HepG2 (cell line): ENCODE results near the gene ADPRM. TPM values are rescaled to one million over a fixed set of nuclear protein-coding genes. Genes with fewer than 3 reads are reported as not detected.

Source experiments
- ATAC-seq: fragments of 200-7000 bp; cut with Tn5 transposase; 3 replicates; pipeline ENCODE4 v1.9.1; 2020; ENCODE audit warnings: mild to moderate bottlenecking, moderate library complexity
- BruUV-seq: library from RNA; stranded (reverse); fragments of 400-500 nt; replicated peaks from 2 replicates; lab custom pipeline; 2021; lab: Mats Ljungman, UMichigan
- CTCF ChIA-PET: fragments of 300-600 bp; formaldehyde crosslinking; extraction: SDS; loops from one replicate; lab custom pipeline; 2021; ENCODE audit warnings: low total read pairs, inconsistent platforms, low intra/inter-chr PET ratio; lab: Yijun Ruan, JAX
- POLR2A ChIA-PET: fragments of 350-600 bp; sonication (Branson Sonifier 250); formaldehyde crosslinking; loops from one replicate; lab custom pipeline; 2020; ENCODE audit warnings: antibody characterized with exemption, inconsistent platforms; lab: Yijun Ruan, JAX
- DNase-seq: peaks from one replicate; pipeline ENCODE4 v3.0.0-alpha.2; 2015; ENCODE audit warnings: low spot score
- FAIRE-seq: peaks from 3 replicates; lab custom pipeline; 2011; peaks lifted over from hg19 to GRCh38; lab: Jason Lieb, UNC
- H2AFZ ChIP-seq: one replicate; pipeline ENCODE4 v1.6.1; 2011; ENCODE audit warnings: low read length, inconsistent platforms
- H3K27ac ChIP-seq: fragments of 300-600 bp; 3 replicates; pipeline ENCODE4 v1.8.0; 2011; ENCODE audit warnings: mixed run types, mild to moderate bottlenecking, mixed read lengths, low read length, inconsistent platforms; ENCODE audit not compliant: insufficient read depth; ENCODE audit errors: extremely low read length
- H3K27me3 ChIP-seq, 2 experiments: fragments of 200-600 bp in 1 of 2; 2 replicates in 1 of 2; 3 replicates in 1 of 2; pipeline versions ENCODE4 v1.6.0 to v1.8.0; 2011; ENCODE audit warnings: low read length in 2 of 2, mild to moderate bottlenecking in 2 of 2, moderate library complexity in 2 of 2, inconsistent platforms in 1 of 2; ENCODE audit not compliant: insufficient read depth in 2 of 2, control insufficient read depth in 1 of 2
- H3K36me3 ChIP-seq, 2 experiments: fragments of 200-600 bp in 1 of 2; replicated peaks in 1 of 2; 2 replicates in 1 of 2; 3 replicates in 1 of 2; pipeline versions ENCODE4 v1.5.1 to v1.8.0; 2011; ENCODE audit warnings: low read length in 2 of 2, inconsistent platforms in 1 of 2; ENCODE audit not compliant: insufficient read depth in 2 of 2, control insufficient read depth in 1 of 2
- H3K4me1 ChIP-seq: 2 replicates; pipeline ENCODE4 v1.5.1; 2012; ENCODE audit warnings: low read length, inconsistent platforms; ENCODE audit not compliant: insufficient read depth
- H3K4me2 ChIP-seq: 2 replicates; pipeline ENCODE4 v1.6.0; 2011; ENCODE audit warnings: low read depth, low read length, inconsistent platforms
- H3K4me3 ChIP-seq, 3 experiments: fragments of 200-600 bp in 1 of 3; sonication (generic), shearing (Covaris generic) in 1 of 3; replicated peaks in 1 of 3; 2 replicates each; pipeline ENCODE4 v1.5.1; 2011 to 2016; ENCODE audit warnings: low read length in 3 of 3, inconsistent platforms in 2 of 3, low read depth in 2 of 3, mild to moderate bottlenecking in 2 of 3, control low read depth in 1 of 3, mixed read lengths in 1 of 3; ENCODE audit not compliant: insufficient read depth in 1 of 3
- H3K79me2 ChIP-seq: one replicate; pipeline ENCODE4 v1.6.1; 2011; ENCODE audit warnings: low read length, inconsistent platforms; ENCODE audit not compliant: insufficient read depth
- H3K9ac ChIP-seq: 2 replicates; pipeline ENCODE4 v1.6.0; 2011; ENCODE audit warnings: mild to moderate bottlenecking, low read depth, low read length, inconsistent platforms; ENCODE audit not compliant: insufficient read depth
- H3K9me3 ChIP-seq: 2 replicates; pipeline ENCODE4 v1.5.1; 2012; ENCODE audit warnings: mild to moderate bottlenecking, low read length
- H4K20me1 ChIP-seq: 2 replicates; pipeline ENCODE4 v1.6.0; 2011; ENCODE audit warnings: inconsistent platforms, mild to moderate bottlenecking, low read length, moderate library complexity; ENCODE audit not compliant: insufficient read depth
- BCL6 ChIP-seq: IDR thresholded peaks from 2 replicates; pipeline ENCODE4 v1.6.1; 2016; ENCODE audit warnings: missing genetic modification reagents, missing compliant biosample characterization
- CTCF ChIP-seq: sonication (generic); formaldehyde crosslinking; IDR thresholded peaks from 2 replicates; pipeline ENCODE4 v1.5.0; 2020; ENCODE audit warnings: mild to moderate bottlenecking, missing genetic modification reagents, moderate library complexity
- GABPA ChIP-seq, 2 experiments: IDR thresholded peaks; 2 replicates each; pipeline ENCODE4 v1.6.1; 2011 to 2016; ENCODE audit warnings: low read depth in 2 of 2, low read length in 1 of 2, missing biosample characterization in 1 of 2, missing genetic modification characterization in 1 of 2
- HIC2 ChIP-seq: sonication (generic); formaldehyde crosslinking; IDR thresholded peaks from 2 replicates; pipeline ENCODE4 v1.9.0; 2022; ENCODE audit warnings: low read depth, missing genetic modification reagents
- NR0B2 ChIP-seq: sonication (generic); formaldehyde crosslinking; IDR thresholded peaks from 2 replicates; pipeline ENCODE4 v1.4.0; 2020; ENCODE audit warnings: mild to moderate bottlenecking, missing genetic modification reagents
- SMC3 ChIP-seq: IDR thresholded peaks from 2 replicates; pipeline ENCODE4 v1.6.1; 2011; ENCODE audit warnings: low read length, improper control_type of control experiment
- STAG1 ChIP-seq: sonication (generic); formaldehyde crosslinking; IDR thresholded peaks from 2 replicates; pipeline ENCODE4 v1.4.0; 2020; ENCODE audit warnings: missing genetic modification reagents
- ZBTB21 ChIP-seq: sonication (generic); formaldehyde crosslinking; IDR thresholded peaks from 2 replicates; pipeline ENCODE4 v1.4.0; 2020; ENCODE audit warnings: missing genetic modification reagents
- ZFP36 ChIP-seq: fragments of 150-350 bp; IDR thresholded peaks from 2 replicates; pipeline ENCODE4 v1.6.1; 2018; ENCODE audit warnings: borderline replicate concordance, low read length, low read depth; ENCODE audit not compliant: partially characterized antibody
- ZMYM3 ChIP-seq: sonication (generic); formaldehyde crosslinking; IDR thresholded peaks from 2 replicates; pipeline ENCODE4 v1.5.1; 2020; ENCODE audit warnings: mild to moderate bottlenecking, missing genetic modification reagents
- ZNF512B ChIP-seq: sonication (generic); formaldehyde crosslinking; IDR thresholded peaks from 2 replicates; pipeline ENCODE4 v1.5.1; 2020; ENCODE audit warnings: missing genetic modification reagents, mild to moderate bottlenecking, borderline replicate concordance
- ZNF768 ChIP-seq: sonication (generic); formaldehyde crosslinking; IDR thresholded peaks from 2 replicates; pipeline ENCODE4 v1.4.0; 2020; ENCODE audit warnings: missing genetic modification reagents
- ZNF878 ChIP-seq: sonication (generic); formaldehyde crosslinking; IDR thresholded peaks from 2 replicates; pipeline ENCODE4 v1.8.1; 2023; ENCODE audit warnings: mild to moderate bottlenecking, missing genetic modification reagents, moderate library complexity
- WGBS: methylation state at CpG from one replicate; pipeline ENCODE4 v1.1.6; 2017; ENCODE audit warnings: low lambda C conversion rate; 5-methylcytosine and 5-hydroxymethylcytosine counted together
- in situ Hi-C: cut with HindIII; loops from 2 replicates; pipeline ENCODE4 v1.10.0; 2017; ENCODE audit warnings: low pct_unique_long_range_greater_than_20kb; ENCODE audit not compliant: extremely low pct_ligation_motif_present
- intact Hi-C: fragments of 100-400 bp; cut with micrococcal nuclease; formaldehyde crosslinking; loops from one replicate; pipeline ENCODE4 v1.10.0; 2022; ENCODE audit not compliant: unreplicated experiment
- polyA plus RNA-seq, 8 experiments: library from polyadenylated mRNA; depleted of rRNA in 3 of 8; stranded (reverse) in 7 of 8; unstranded in 1 of 8; fragments of >200 nt; fragmentation: Illumina TruSeq in 4 of 8; extraction: Trizol in 4 of 8; gene quantifications; 2 replicates each; pipeline versions ENCODE4 v1.2.1 to v1.2.3, GENCODE V29; 2011 to 2016; ENCODE audit warnings: low read depth in 4 of 8, missing spikeins in 1 of 8, mixed read lengths in 1 of 8; ENCODE audit not compliant: insufficient read depth in 1 of 8
- total RNA-seq, 5 experiments: library from RNA; depleted of rRNA; stranded (reverse); fragments of >200 nt; fragmentation: Illumina TruSeq; extraction: Trizol; gene quantifications; 2 replicates each; pipeline ENCODE4 v1.2.3, GENCODE V29; 2016; ENCODE audit warnings: low read depth in 1 of 5
- TF ChIP-seq, protein P1 (sequence below): sonication (generic); formaldehyde crosslinking; IDR thresholded peaks from 2 replicates; pipeline ENCODE4 v1.4.0; 2020; ENCODE audit warnings: missing genetic modification reagents

Gene ADPRM
- total and polyA plus RNA-seq, 2 of the 13 experiments (the other 11 are each of a cell fraction or from before 2014, with no cell fraction given), result 5.6 to 10.8 TPM

- intact Hi-C loops, result no loop called here
- no peak for FAIRE-seq
- no peak overlapping the region for H3K27ac ChIP-seq
These were observed 56.7 kb downstream of the ADPRM start for GRCh38 chr17:10754109-10754508.

More at GRCh38 chr17:10754109-10754508, 56.7 kb downstream of the ADPRM start:
- CTCF ChIA-PET, result interaction anchor here (0.7 kb wide), 2 partner anchors 91 to 391 kb away, joined by 3 to 4 read pairs; no protein-coding TSS in a partner anchor
- Histone ChIP-seq H3K9ac (no peak overlapping the region), H3K79me2 (no peaks in the 10 kb centered on the region), H3K36me3 (no peaks in the 10 kb centered on the region), H2AFZ (no peak overlapping the region), H3K4me1 (peaks cover 37% of the 10 kb centered on the region), H4K20me1 (no peaks in the 10 kb centered on the region), H3K4me2 (no peak overlapping the region), H3K9me3 (no peaks in the 10 kb centered on the region), H3K27me3 (peaks cover 2 to 3% of the 10 kb centered on the region in 2 experiments; a peak in 3 of 5 replicates), H3K4me3 (no peak overlapping the region)
- DNase-seq, result peak; percentile 39
- TF ChIP-seq ZBTB21 (CRISPR knock-in tag) (no peak), ZMYM3 (CRISPR knock-in tag) (peak; percentile 53; the same call in 1 of the 2 replicates), SMC3 (peak; percentile 52), BCL6 (CRISPR knock-in tag) (0 out of 2 replicates have a peak, but pooled peaks have one; percentile 13), NR0B2 (CRISPR knock-in tag) (no peak), CTCF (CRISPR knock-in tag) (peak; percentile 45), ZNF878 (CRISPR knock-in tag) (no peak), GABPA (IDR thresholded peaks at IDR 0.05; ENCODE audit: low read depth, low read length) (no peak), GABPA (CRISPR knock-in tag; IDR thresholded peaks at IDR 0.05; ENCODE audit: low read depth) (peak; percentile 25; the same call in 1 of the 2 replicates), ZFP36 (peak; percentile 64), ZNF512B (CRISPR knock-in tag) (no peak), STAG1 (CRISPR knock-in tag) (peak; percentile 31; the same call in 1 of the 2 replicates), ZNF768 (CRISPR knock-in tag) (peak; percentile 96), HIC2 (no peak)
- TF ChIP-seq, protein P1, sequence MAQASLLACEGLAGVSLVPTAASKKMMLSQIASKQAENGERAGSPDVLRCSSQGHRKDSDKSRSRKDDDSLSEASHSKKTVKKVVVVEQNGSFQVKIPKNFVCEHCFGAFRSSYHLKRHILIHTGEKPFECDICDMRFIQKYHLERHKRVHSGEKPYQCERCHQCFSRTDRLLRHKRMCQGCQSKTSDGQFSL (CRISPR knock-in tag), result no peak
- BruUV-seq, result no TSS peak
- in situ Hi-C loops, result no loop called here
- 0% methylated on average over 2 of the region's 2 CpGs for WGBS
- ATAC-seq, result no peak
- POLR2A ChIA-PET, result no interaction called here
